ENCODE measurements around the gene LCN12.

- TF ChIP-seq CTCF (IDR thresholded peaks at IDR 0.05) (no peak), POLR2A (IDR thresholded peaks at IDR 0.05) (no peak)
Measured at GRCh38 chr9:136949239-136949816, 2.7 kb upstream of the LCN12 start.

Data from right lobe of liver (tissue), 4 donors.